EL (cell line): ENCODE data around the gene ODF2L.
A peak's percentile ranks its signal among the peaks of the same experiment; 100 is the strongest.
"Not testable (repeated sequence)": the region's sequence is repeated elsewhere in the genome, so short reads cannot be mapped to it uniquely, and the experiment has no call there.

ENCODE experiments used
- DNase-seq: peaks from one replicate; pipeline ENCODE4 v3.0.0-alpha.2; 2016

Gene ODF2L

GRCh38 chr1:86387916-86388627 is 8.1 kb downstream of the ODF2L start:
- DNase-seq: peak; percentile 17

- no peak for DNase-seq
Observed at GRCh38 chr1:86382878-86383277, 13.2 kb downstream of the ODF2L start.

- DNase-seq: no peak
Observed at GRCh38 chr1:86381223-86381622, 14.9 kb downstream of the ODF2L start.

GRCh38 chr1:86380257-86380861 is 15.8 kb downstream of the ODF2L start:
- peak; percentile 67 for DNase-seq

DNA sequence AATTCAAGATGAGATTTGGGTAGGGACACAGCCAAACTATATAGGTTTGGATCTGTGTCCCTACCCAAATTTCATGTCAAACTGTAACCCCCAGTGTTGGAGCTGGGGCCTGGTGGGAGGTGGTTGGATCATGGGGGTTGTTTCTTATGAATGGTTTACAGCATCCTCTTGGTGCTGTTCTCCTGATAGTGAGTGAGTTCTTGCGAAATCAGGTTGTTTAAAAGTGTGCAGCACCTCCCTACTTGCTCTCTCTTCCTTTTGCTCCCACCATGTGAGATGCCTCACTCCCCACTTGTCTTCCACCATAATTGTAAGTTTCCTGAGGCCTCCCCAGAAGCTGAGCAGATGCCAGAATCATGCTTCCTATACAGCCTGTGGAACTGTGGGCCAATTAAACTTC is 17.3 kb downstream of the ODF2L start:
- no peak for DNase-seq

- no peak for DNase-seq
Observed at GRCh38 chr1:86377341-86377740, 18.8 kb downstream of the ODF2L start.

GRCh38 chr1:86375688-86376087 is 20.4 kb downstream of the ODF2L start:
- DNase-seq: no peak

DNA sequence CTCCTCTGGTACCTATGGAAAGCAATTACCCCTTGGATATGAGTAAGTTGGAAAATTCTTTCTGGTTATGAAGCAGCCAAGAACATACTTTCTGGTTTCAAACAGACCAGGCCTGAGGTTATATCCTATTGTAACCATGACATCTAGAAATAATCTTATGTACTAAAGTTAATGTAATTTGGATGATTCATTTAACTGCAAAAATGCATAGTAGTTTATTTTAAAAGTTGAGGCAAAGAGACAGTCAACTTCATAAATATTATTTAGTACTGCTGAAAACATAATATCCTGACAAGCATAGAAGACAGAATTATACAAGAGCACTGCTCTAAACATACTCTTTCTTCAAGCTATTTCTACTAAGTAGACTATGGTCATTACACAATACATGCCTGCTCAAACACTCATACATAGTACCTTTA is 25.5 kb downstream of the ODF2L start:
- peak; percentile 23 for DNase-seq

DNA sequence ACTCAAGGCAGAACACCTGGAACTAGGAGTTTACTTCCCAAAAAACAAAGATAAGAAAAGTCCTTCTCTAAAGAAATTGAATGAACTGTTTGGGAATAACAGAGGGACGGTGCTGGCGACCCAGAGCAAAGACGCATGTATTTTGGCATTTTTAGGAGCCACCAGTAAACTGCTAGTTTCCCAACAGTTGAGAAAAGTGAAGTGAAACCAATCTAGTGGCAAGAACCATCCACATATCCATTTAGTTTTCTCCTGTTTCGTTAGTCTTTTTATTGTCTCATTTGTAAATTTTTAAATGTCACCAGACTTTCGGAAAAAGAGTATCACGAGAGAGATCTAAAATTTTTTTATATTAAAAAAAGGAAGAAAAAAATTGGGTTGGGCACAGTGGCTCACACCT is 30.2 kb downstream of the ODF2L start:
- DNase-seq: no peak

DNA sequence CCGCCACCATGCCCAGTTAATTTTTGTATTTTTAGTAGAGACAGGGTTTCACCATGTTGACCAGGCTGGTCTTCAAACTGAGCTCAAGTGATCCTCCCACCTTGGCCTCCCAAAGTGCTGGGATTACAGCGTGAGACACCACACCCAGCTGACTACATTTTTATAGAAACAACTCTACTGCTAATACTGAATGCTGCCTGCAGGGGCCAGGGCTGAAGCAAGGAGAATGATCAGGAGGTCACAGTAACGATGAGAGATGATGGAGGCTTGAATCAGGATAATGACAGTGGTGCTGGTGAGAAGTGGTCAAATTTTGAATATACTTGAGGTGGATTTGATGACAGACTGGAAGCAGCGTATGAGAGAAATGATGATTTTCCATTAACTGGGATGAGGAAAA is 33.3 kb downstream of the ODF2L start:
- no peak for DNase-seq

- DNase-seq: no peak
Observed at GRCh38 chr1:86357796-86358195, 38.3 kb downstream of the ODF2L start.

DNA sequence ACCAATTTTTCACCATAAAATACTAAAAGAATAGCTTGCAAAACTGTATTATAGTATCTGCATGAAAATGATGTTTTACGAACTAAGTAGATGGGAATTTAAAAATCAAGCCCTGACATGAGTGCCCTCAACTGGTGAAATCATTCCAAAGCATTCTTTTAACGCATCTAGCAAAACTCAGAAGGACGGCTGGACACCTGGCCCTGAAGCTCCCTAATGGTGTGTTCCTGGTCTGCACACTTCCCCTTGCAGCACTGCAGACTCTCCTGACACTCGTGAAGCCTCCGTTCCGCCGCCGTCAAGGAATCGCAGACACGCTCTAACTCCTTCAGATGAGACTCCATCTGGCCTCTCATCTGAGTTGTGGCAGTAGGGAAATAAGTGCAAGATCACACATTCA is 39.9 kb downstream of the ODF2L start:
- no peak for DNase-seq

GRCh38 chr1:86352086-86352485 is 44.0 kb downstream of the ODF2L start:
- DNase-seq: no peak

GRCh38 chr1:86350230-86350629 is 45.9 kb downstream of the ODF2L start:
- not testable (repeated sequence) for DNase-seq

- no peak for DNase-seq
Observed at GRCh38 chr1:86346388-86346787, 49.7 kb downstream of the ODF2L start.

DNA sequence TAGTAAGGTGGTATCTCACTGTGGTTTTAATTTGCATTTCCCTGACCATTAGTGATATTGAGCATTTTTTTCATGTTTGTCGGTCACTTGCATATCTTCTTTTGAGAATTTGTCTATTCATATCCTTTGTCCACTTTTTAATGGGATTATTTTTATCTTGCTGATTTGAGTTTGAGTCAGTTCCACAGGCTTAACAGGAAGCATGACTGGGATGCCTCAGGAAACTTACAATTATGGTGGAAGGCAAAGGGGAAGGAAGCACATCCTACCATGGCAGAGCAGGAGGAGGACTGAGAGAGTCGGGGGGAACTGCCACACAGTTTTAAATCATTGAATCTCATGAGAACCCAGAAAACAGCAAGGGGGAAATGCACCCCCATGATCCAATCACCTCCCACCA is 51.1 kb downstream of the ODF2L start:
- DNase-seq: no peak

DNA sequence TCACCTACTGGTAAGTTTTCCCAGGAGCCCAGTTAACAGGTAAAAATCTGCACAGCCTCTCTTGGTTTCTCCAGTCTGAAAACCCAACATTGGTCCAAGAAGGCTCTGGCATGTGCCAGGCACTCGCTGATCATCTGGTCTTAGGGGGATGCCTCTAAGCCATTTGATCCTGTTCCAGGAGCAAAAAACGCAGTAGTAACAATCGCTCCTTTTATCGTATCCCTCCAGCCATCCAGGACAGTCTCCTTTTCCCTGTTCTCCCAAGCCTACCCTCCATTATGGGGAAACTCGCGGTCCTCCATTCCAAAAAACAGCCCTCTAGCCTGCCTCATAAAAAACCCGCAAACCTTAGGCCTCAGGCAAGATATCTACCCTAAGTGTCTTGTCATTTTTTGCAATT is 56.2 kb downstream of the ODF2L start:
- DNase-seq: no peak

- DNase-seq: no peak
Observed at GRCh38 chr1:86339014-86339812, 56.9 kb downstream of the ODF2L start.

- DNase-seq: no peak
Observed at GRCh38 chr1:86335916-86336315, 60.2 kb downstream of the ODF2L start.

- no peak for DNase-seq
Observed at GRCh38 chr1:86325264-86325663, 70.9 kb downstream of the ODF2L start.

- DNase-seq: no peak
Observed at GRCh38 chr1:86324130-86324822, 71.8 kb downstream of the ODF2L start.

DNA sequence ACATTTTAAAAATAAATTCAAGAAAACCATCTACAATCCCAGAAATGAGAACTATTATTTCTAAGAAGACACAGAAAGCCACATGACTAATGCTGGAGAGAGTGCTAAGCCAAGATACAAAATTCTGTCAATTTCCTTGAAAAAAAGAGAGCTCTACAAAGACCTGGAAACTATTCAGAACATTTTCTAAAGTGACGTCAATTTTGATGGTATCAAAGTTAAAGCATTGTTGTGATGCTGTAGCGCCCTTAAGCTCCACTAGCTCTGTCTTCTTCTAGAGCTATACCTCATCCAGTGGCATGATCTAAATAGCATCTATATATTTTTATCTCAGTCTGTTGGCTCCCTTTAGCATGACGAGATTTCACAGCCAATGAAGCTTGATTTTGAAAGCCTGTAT is 73.9 kb downstream of the ODF2L start:
- no peak for DNase-seq

DNA sequence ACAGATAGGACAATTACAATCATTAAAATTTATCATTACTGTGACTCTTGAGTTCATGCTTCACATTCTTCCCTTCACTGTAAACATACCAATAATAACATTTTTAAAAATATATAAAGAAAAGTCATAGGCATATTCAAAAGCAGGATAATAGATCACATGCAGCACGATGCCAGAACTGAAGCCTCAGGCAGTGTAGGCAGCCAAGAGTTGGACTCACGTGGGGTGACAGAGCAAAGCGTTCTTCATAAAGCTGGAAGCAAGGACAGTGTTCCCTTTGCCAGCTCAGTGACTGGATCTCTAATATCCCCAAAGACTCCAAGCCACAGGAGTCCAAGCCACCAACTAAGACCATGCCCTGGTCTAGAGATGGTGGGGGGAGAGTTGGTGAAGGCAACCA is 77.7 kb downstream of the ODF2L start:
- DNase-seq: no peak
